IMR-90 (cell line): ENCODE data around the gene OR8H1.

ENCODE experiments used
- BHLHE40 ChIP-seq: fragments of 150-350 bp; IDR thresholded peaks from 2 replicates; pipeline ENCODE4 v1.6.1; 2016; ENCODE audit warnings: mild to moderate bottlenecking, low read depth, low read length
- CEBPB ChIP-seq: IDR thresholded peaks from 2 replicates; pipeline ENCODE4 v1.6.1; 2012; ENCODE audit warnings: low read depth, low read length, improper control_type of control experiment
- MAFK ChIP-seq: IDR thresholded peaks from 2 replicates; pipeline ENCODE4 v1.6.1; 2012; ENCODE audit warnings: low read depth, low read length, improper control_type of control experiment
- POLR2A ChIP-seq: IDR thresholded peaks from 2 replicates; pipeline ENCODE4 v1.6.1; 2012; ENCODE audit warnings: mild to moderate bottlenecking, low read depth, low read length
- RCOR1 ChIP-seq: IDR thresholded peaks from 2 replicates; pipeline ENCODE4 v1.6.1; 2012; ENCODE audit warnings: mild to moderate bottlenecking, low read length, improper control_type of control experiment; ENCODE audit not compliant: insufficient replicate concordance
- RFX5 ChIP-seq: IDR thresholded peaks from 2 replicates; pipeline ENCODE4 v1.8.0; 2012; ENCODE audit warnings: low read depth, mild to moderate bottlenecking, low read length, moderate library complexity
- SMC3 ChIP-seq: fragments of 150-350 bp; IDR thresholded peaks from 2 replicates; pipeline ENCODE4 v1.6.1; 2016; ENCODE audit warnings: low read depth, mild to moderate bottlenecking, antibody characterized with exemption, low read length, moderate library complexity
- TF ChIP-seq, protein P1 (sequence below): conservative IDR thresholded peaks from 2 replicates; pipeline ENCODE4 v1.5.1; 2012; ENCODE audit warnings: mild to moderate bottlenecking, low read depth, low read length, improper control_type of control experiment

DNA sequence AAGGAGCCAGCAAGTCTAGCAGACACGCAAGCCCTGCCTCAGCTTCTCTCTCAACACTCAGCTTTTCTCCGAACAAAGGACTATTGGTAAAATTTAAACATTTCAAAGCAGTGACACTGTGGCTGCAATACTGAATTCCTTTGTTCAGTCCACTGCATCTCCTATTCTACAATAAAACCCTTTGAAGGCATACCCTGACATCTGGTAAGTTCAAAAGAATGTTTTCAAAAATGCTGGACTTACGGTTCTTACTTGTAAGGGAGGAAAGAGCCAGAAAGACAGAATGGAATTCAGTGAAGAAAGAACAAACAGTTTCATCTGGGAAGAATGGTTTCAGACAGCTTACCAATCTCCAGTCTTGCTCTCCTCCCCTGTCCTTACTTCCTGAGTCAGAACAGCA, 41.1 kb upstream of the OR8H1 start:
- no peak for TF ChIP-seq RFX5
- TF ChIP-seq, protein P1, sequence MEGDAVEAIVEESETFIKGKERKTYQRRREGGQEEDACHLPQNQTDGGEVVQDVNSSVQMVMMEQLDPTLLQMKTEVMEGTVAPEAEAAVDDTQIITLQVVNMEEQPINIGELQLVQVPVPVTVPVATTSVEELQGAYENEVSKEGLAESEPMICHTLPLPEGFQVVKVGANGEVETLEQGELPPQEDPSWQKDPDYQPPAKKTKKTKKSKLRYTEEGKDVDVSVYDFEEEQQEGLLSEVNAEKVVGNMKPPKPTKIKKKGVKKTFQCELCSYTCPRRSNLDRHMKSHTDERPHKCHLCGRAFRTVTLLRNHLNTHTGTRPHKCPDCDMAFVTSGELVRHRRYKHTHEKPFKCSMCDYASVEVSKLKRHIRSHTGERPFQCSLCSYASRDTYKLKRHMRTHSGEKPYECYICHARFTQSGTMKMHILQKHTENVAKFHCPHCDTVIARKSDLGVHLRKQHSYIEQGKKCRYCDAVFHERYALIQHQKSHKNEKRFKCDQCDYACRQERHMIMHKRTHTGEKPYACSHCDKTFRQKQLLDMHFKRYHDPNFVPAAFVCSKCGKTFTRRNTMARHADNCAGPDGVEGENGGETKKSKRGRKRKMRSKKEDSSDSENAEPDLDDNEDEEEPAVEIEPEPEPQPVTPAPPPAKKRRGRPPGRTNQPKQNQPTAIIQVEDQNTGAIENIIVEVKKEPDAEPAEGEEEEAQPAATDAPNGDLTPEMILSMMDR = no peak
- no peak for TF ChIP-seq CEBPB
- TF ChIP-seq BHLHE40 = no peak
- no peak for TF ChIP-seq POLR2A
- TF ChIP-seq SMC3 = no peak
- TF ChIP-seq MAFK = no peak
- TF ChIP-seq RCOR1 = no peak
